WTC11 (cell line): ENCODE measurements around the gene RNF212. TPM values are rescaled to one million over a fixed set of nuclear protein-coding genes. Genes with fewer than 3 reads are reported as not detected.

Experiments used
- ATAC-seq: fragments of 200-7000 bp; cut with Tn5 transposase; 2 replicates; pipeline ENCODE4 v1.10.0; 2021; ENCODE audit warnings: mild to moderate bottlenecking, moderate library complexity
- CTCF ChIA-PET: fragments of 300-600 bp; sonication (Branson Sonifier 250); formaldehyde crosslinking; loops from one replicate; lab custom pipeline; 2021; ENCODE audit warnings: antibody characterized with exemption; lab: Charles Lee
- POLR2A ChIA-PET: fragments of 350-600 bp; sonication (Branson Sonifier 250); formaldehyde crosslinking; loops from one replicate; lab custom pipeline; 2021; ENCODE audit warnings: antibody characterized with exemption; lab: Charles Lee
- DNase-seq: peaks from one replicate; pipeline ENCODE4 v3.0.0; 2021; ENCODE audit warnings: low spot score
- H3K27ac Mint-ChIP-seq: 2 replicates; pipeline ENCODE4 v1.8.0; 2021; ENCODE audit warnings: mixed read lengths
- H3K27me3 Mint-ChIP-seq: 2 replicates; pipeline ENCODE4 v1.8.0; 2021; ENCODE audit warnings: low read depth, mild to moderate bottlenecking, moderate library complexity, mixed read lengths
- H3K36me3 Mint-ChIP-seq: 2 replicates; pipeline ENCODE4 v1.8.0; 2021; ENCODE audit warnings: mixed read lengths
- H3K4me1 Mint-ChIP-seq: 2 replicates; pipeline ENCODE4 v1.8.0; 2022; ENCODE audit warnings: mixed read lengths
- H3K4me3 Mint-ChIP-seq: 2 replicates; pipeline ENCODE4 v1.8.0; 2021; ENCODE audit warnings: mild to moderate bottlenecking, moderate library complexity, mixed read lengths
- H3K9me3 Mint-ChIP-seq: 2 replicates; pipeline ENCODE4 v1.8.0; 2021; ENCODE audit warnings: mixed read lengths
- ATF1 ChIP-seq: sonication (generic); formaldehyde crosslinking; IDR thresholded peaks from 2 replicates; pipeline ENCODE4 v1.8.1; 2023; ENCODE audit warnings: mild to moderate bottlenecking, moderate library complexity, missing genetic modification reagents
- ATF3 ChIP-seq: sonication (generic); formaldehyde crosslinking; conservative IDR thresholded peaks from 2 replicates; pipeline ENCODE4 v1.8.1; 2022; ENCODE audit warnings: mild to moderate bottlenecking, missing genetic modification reagents
- CBFB ChIP-seq: sonication (generic); formaldehyde crosslinking; IDR thresholded peaks from 2 replicates; pipeline ENCODE4 v1.8.1; 2022; ENCODE audit warnings: mild to moderate bottlenecking, low read depth, missing genetic modification reagents
- CREB1 ChIP-seq: sonication (generic); formaldehyde crosslinking; IDR thresholded peaks from 2 replicates; pipeline ENCODE4 v1.8.0; 2023; ENCODE audit warnings: mild to moderate bottlenecking, missing genetic modification reagents
- FOXK1 ChIP-seq: sonication (generic); formaldehyde crosslinking; IDR thresholded peaks from 2 replicates; pipeline ENCODE4 v1.8.0; 2022; ENCODE audit warnings: mild to moderate bottlenecking, moderate library complexity, missing genetic modification reagents
- GABPB1 ChIP-seq: sonication (generic); formaldehyde crosslinking; IDR thresholded peaks from 2 replicates; pipeline ENCODE4 v1.8.1; 2023; ENCODE audit warnings: mild to moderate bottlenecking, missing genetic modification reagents
- GTF2I ChIP-seq: fragments of 250-450 bp; sonication (Bioruptor Pico); conservative IDR thresholded peaks from 2 replicates; pipeline ENCODE4 v1.4.0; 2021; ENCODE audit warnings: mild to moderate bottlenecking
- MXD4 ChIP-seq: fragments of 250-450 bp; sonication (Bioruptor Pico); IDR thresholded peaks from 2 replicates; pipeline ENCODE4 v1.8.0; 2021; ENCODE audit warnings: mild to moderate bottlenecking, moderate library complexity, borderline replicate concordance
- NFE2L1 ChIP-seq: sonication (generic); formaldehyde crosslinking; IDR thresholded peaks from 2 replicates; pipeline ENCODE4 v1.8.1; 2023; ENCODE audit warnings: missing genetic modification reagents
- NR3C1 ChIP-seq: sonication (generic); formaldehyde crosslinking; conservative IDR thresholded peaks from 2 replicates; pipeline ENCODE4 v1.8.1; 2023; ENCODE audit warnings: low read depth, mild to moderate bottlenecking, missing genetic modification reagents
- PRDM15 ChIP-seq: sonication (generic); formaldehyde crosslinking; IDR thresholded peaks from 2 replicates; pipeline ENCODE4 v1.8.0; 2022; ENCODE audit warnings: missing genetic modification reagents
- SMAD3 ChIP-seq: sonication (generic); formaldehyde crosslinking; IDR thresholded peaks from 2 replicates; pipeline ENCODE4 v1.8.0; 2022; ENCODE audit warnings: missing genetic modification reagents, mild to moderate bottlenecking, borderline replicate concordance
- TP53 ChIP-seq: sonication (generic); formaldehyde crosslinking; IDR thresholded peaks from 2 replicates; pipeline ENCODE4 v1.8.1; 2023; ENCODE audit warnings: mild to moderate bottlenecking, missing genetic modification reagents
- USF1 ChIP-seq: sonication (generic); formaldehyde crosslinking; IDR thresholded peaks from 2 replicates; pipeline ENCODE4 v1.8.0; 2022; ENCODE audit warnings: mild to moderate bottlenecking, missing genetic modification reagents
- ZNF232 ChIP-seq: sonication (generic); formaldehyde crosslinking; IDR thresholded peaks from 2 replicates; pipeline ENCODE4 v1.8.0; 2022; ENCODE audit warnings: mild to moderate bottlenecking, missing genetic modification reagents
- ZNF263 ChIP-seq: sonication (generic); formaldehyde crosslinking; IDR thresholded peaks from 2 replicates; pipeline ENCODE4 v1.8.1; 2022; ENCODE audit warnings: low read depth, mild to moderate bottlenecking, moderate library complexity, missing genetic modification reagents
- ZNF281 ChIP-seq: sonication (generic); formaldehyde crosslinking; IDR thresholded peaks from 2 replicates; pipeline ENCODE4 v1.8.0; 2023; ENCODE audit warnings: mild to moderate bottlenecking, missing genetic modification reagents
- ZNF423 ChIP-seq: fragments of 250-450 bp; sonication (Bioruptor Pico); IDR thresholded peaks from 2 replicates; pipeline ENCODE4 v2.1.2; 2022; ENCODE audit warnings: mild to moderate bottlenecking, moderate library complexity
- ZNF512 ChIP-seq: sonication (generic); formaldehyde crosslinking; IDR thresholded peaks from 2 replicates; pipeline ENCODE4 v1.8.1; 2022; ENCODE audit warnings: missing genetic modification reagents, borderline replicate concordance
- ZSCAN18 ChIP-seq: fragments of 250-450 bp; sonication (Bioruptor Pico); IDR thresholded peaks from 2 replicates; pipeline ENCODE4 v2.1.2; 2022; ENCODE audit warnings: mild to moderate bottlenecking, moderate library complexity
- total RNA-seq: library from RNA; stranded (reverse); gene quantifications from 3 replicates; pipeline ENCODE4 v1.2.3, GENCODE V29; 2021

Gene RNF212
- total RNA-seq, 1 experiment from 2014 or later = 1.0 TPM

- ChIA-PET CTCF (no interaction called here), POLR2A (no interaction called here)
- Mint-ChIP-seq H3K27me3 (no peaks in the 10 kb centered on the region), H3K4me3 (no peak overlapping the region), H3K36me3 (no peaks in the 10 kb centered on the region), H3K4me1 (no peaks in the 10 kb centered on the region), H3K9me3 (peaks cover 8% of the 10 kb centered on the region; the same call in 1 of the 2 replicates), H3K27ac (no peak overlapping the region)
- DNase-seq = no peak
- TF ChIP-seq ZNF232 (CRISPR knock-in tag) = no peak
- TF ChIP-seq ATF1 (CRISPR knock-in tag) = no peak
- TF ChIP-seq ZNF423 (CRISPR knock-in tag) = no peak
- no peak for TF ChIP-seq NR3C1 (CRISPR knock-in tag)
- no peak for TF ChIP-seq CREB1 (CRISPR knock-in tag)
- no peak for TF ChIP-seq ATF3
- no peak for ATAC-seq
These were observed 14.1 kb downstream of the RNF212 start for GRCh38 chr4:1099270-1099669.

- peaks cover 8% of the 10 kb centered on the region; the same call in 1 of the 2 replicates for H3K9me3 Mint-ChIP-seq
- ATAC-seq = no peak
- ChIA-PET POLR2A (no interaction called here), CTCF (no interaction called here)
- H3K27me3 Mint-ChIP-seq = no peaks in the 10 kb centered on the region
- no peaks in the 10 kb centered on the region for H3K36me3 Mint-ChIP-seq
- no peak for DNase-seq
- TF ChIP-seq CBFB = no peak
- no peak for TF ChIP-seq FOXK1 (CRISPR knock-in tag)
- no peak for TF ChIP-seq ZSCAN18
- no peak for TF ChIP-seq ZNF281 (CRISPR knock-in tag)
- TF ChIP-seq GTF2I (CRISPR knock-in tag) = no peak
- TF ChIP-seq USF1 (CRISPR knock-in tag) = no peak
- TF ChIP-seq TP53 (CRISPR knock-in tag) = no peak
- no peak for TF ChIP-seq NFE2L1
- TF ChIP-seq, all 79 proteins: peak for 0
- no peak overlapping the region for H3K27ac Mint-ChIP-seq
- no peak overlapping the region for H3K4me3 Mint-ChIP-seq
- no peaks in the 10 kb centered on the region for H3K4me1 Mint-ChIP-seq
These were observed 14.9 kb downstream of the RNF212 start for GRCh38 chr4:1098311-1098925.

- POLR2A ChIA-PET = no interaction called here
- H3K9me3 Mint-ChIP-seq = peaks cover 8% of the 10 kb centered on the region; the same call in 1 of the 2 replicates
- TF ChIP-seq PRDM15 (CRISPR knock-in tag) (no peak), ZNF281 (CRISPR knock-in tag) (no peak), ZNF263 (CRISPR knock-in tag) (no peak), SMAD3 (CRISPR knock-in tag) (no peak), MXD4 (CRISPR knock-in tag) (no peak), ZNF512 (CRISPR knock-in tag) (no peak), GABPB1 (CRISPR knock-in tag) (no peak)
These were observed 15.8 kb downstream of the RNF212 start for GRCh38 chr4:1097553-1097952.

More at GRCh38 chr4:1097553-1097952, 15.8 kb downstream of the RNF212 start:
- Mint-ChIP-seq H3K27me3 (no peaks in the 10 kb centered on the region), H3K4me3 (no peak overlapping the region), H3K4me1 (no peaks in the 10 kb centered on the region), H3K36me3 (no peaks in the 10 kb centered on the region), H3K27ac (no peak overlapping the region)
- DNase-seq (no peak), ATAC-seq (no peak)
- CTCF ChIA-PET = no interaction called here
